Activated T-helper 17 cell treated with anti-CD3 and anti-CD28 coated beads, Interleukin-2, amount 50 U/mL, for 72 hours (primary cell): ENCODE data around the gene RHBDF2. TPM values are rescaled to one million over a fixed set of nuclear protein-coding genes. Genes with fewer than 3 reads are reported as not detected.
A peak's percentile ranks its signal among the peaks of the same experiment; 100 is the strongest.
"Not testable (repeated sequence)": the region's sequence is repeated elsewhere in the genome, so short reads cannot be mapped to it uniquely, and the experiment has no call there.

Experiments
- ATAC-seq: fragments of 150-1000 bp; cut with Tn5 transposase; replicated peaks from 2 replicates; pipeline ENCODE4 v1.10.0; 2021; ENCODE audit warnings: mild to moderate bottlenecking, moderate library complexity
- H3K27ac Mint-ChIP-seq: one replicate; pipeline ENCODE4 v1.8.0; 2022; ENCODE audit warnings: mixed read lengths
- H3K27me3 Mint-ChIP-seq: one replicate; pipeline ENCODE4 v1.8.0; 2022; ENCODE audit warnings: mixed read lengths
- H3K36me3 Mint-ChIP-seq: one replicate; pipeline ENCODE4 v1.8.0; 2022; ENCODE audit warnings: low read depth, mild to moderate bottlenecking, mixed read lengths
- H3K4me1 Mint-ChIP-seq: one replicate; pipeline ENCODE4 v1.8.0; 2022; ENCODE audit warnings: mixed read lengths
- H3K4me3 Mint-ChIP-seq: one replicate; pipeline ENCODE4 v1.8.0; 2022; ENCODE audit warnings: mild to moderate bottlenecking, mixed read lengths
- H3K9me3 Mint-ChIP-seq: one replicate; pipeline ENCODE4 v1.8.0; 2022; ENCODE audit warnings: mixed read lengths
- total RNA-seq, 2 donors: library from RNA; stranded (reverse); gene quantifications; one replicate each; pipeline ENCODE4 v1.2.3, GENCODE V29; 2022

Gene RHBDF2
- total RNA-seq, 2 donors from 2014 or later: 33.3 to 56.5 TPM

GRCh38 chr17:76532072-76532651 is 30.9 kb upstream of the RHBDF2 start:
- Mint-ChIP-seq H3K27ac (peak overlapping the region; percentile 81), H3K27me3 (peaks cover 8% of the 10 kb centered on the region), H3K4me1 (peaks cover 9% of the 10 kb centered on the region), H3K9me3 (no peaks in the 10 kb centered on the region), H3K36me3 (no peaks in the 10 kb centered on the region), H3K4me3 (no peak overlapping the region)
- no peak for ATAC-seq

- ATAC-seq: no peak
- Mint-ChIP-seq H3K36me3 (no peaks in the 10 kb centered on the region), H3K9me3 (no peaks in the 10 kb centered on the region), H3K27me3 (peaks cover 4% of the 10 kb centered on the region), H3K4me1 (peaks cover 10% of the 10 kb centered on the region), H3K4me3 (no peak overlapping the region), H3K27ac (peak overlapping the region; percentile 81)
Observed at GRCh38 chr17:76531486-76532038, 30.3 kb upstream of the RHBDF2 start.

- Mint-ChIP-seq H3K9me3 (no peaks in the 10 kb centered on the region), H3K4me1 (peaks cover 10% of the 10 kb centered on the region), H3K27me3 (no peaks in the 10 kb centered on the region), H3K27ac (no peak overlapping the region), H3K4me3 (no peak overlapping the region), H3K36me3 (no peaks in the 10 kb centered on the region)
- ATAC-seq: no peak
Observed at GRCh38 chr17:76530811-76531485, 29.7 kb upstream of the RHBDF2 start.

- no peaks in the 10 kb centered on the region for H3K27me3 Mint-ChIP-seq
- H3K4me1 Mint-ChIP-seq: peaks cover 10% of the 10 kb centered on the region
- ATAC-seq: no peak
- H3K36me3 Mint-ChIP-seq: no peaks in the 10 kb centered on the region
- no peak overlapping the region for H3K4me3 Mint-ChIP-seq
- no peak overlapping the region for H3K27ac Mint-ChIP-seq
- H3K9me3 Mint-ChIP-seq: no peaks in the 10 kb centered on the region
Observed at GRCh38 chr17:76530095-76530723, 29.0 kb upstream of the RHBDF2 start.

- H3K27ac Mint-ChIP-seq: no peak overlapping the region
- H3K4me1 Mint-ChIP-seq: peaks cover 10% of the 10 kb centered on the region
- no peak for ATAC-seq
- no peaks in the 10 kb centered on the region for H3K27me3 Mint-ChIP-seq
- H3K36me3 Mint-ChIP-seq: no peaks in the 10 kb centered on the region
- H3K9me3 Mint-ChIP-seq: no peaks in the 10 kb centered on the region
- H3K4me3 Mint-ChIP-seq: no peak overlapping the region
Observed at GRCh38 chr17:76529224-76530094, 28.2 kb upstream of the RHBDF2 start.

- Mint-ChIP-seq H3K27me3 (no peaks in the 10 kb centered on the region), H3K36me3 (no peaks in the 10 kb centered on the region), H3K27ac (no peak overlapping the region), H3K4me3 (peak overlapping the region; percentile 40), H3K9me3 (no peaks in the 10 kb centered on the region), H3K4me1 (peaks cover 10% of the 10 kb centered on the region)
- no peak for ATAC-seq
Observed at GRCh38 chr17:76528528-76529223, 27.5 kb upstream of the RHBDF2 start.

- H3K36me3 Mint-ChIP-seq: no peaks in the 10 kb centered on the region
- H3K27me3 Mint-ChIP-seq: no peaks in the 10 kb centered on the region
- ATAC-seq: peak; percentile 31
- H3K9me3 Mint-ChIP-seq: no peaks in the 10 kb centered on the region
- H3K4me3 Mint-ChIP-seq: peak overlapping the region; percentile 40
- H3K27ac Mint-ChIP-seq: no peak overlapping the region
- peaks cover 10% of the 10 kb centered on the region for H3K4me1 Mint-ChIP-seq
Observed at GRCh38 chr17:76528156-76528527, 26.9 kb upstream of the RHBDF2 start.

- no peaks in the 10 kb centered on the region for H3K27me3 Mint-ChIP-seq
- H3K9me3 Mint-ChIP-seq: no peaks in the 10 kb centered on the region
- ATAC-seq: peak; percentile 44
- H3K27ac Mint-ChIP-seq: no peak overlapping the region
- peak overlapping the region; percentile 40 for H3K4me3 Mint-ChIP-seq
- peaks cover 10% of the 10 kb centered on the region for H3K4me1 Mint-ChIP-seq
- H3K36me3 Mint-ChIP-seq: no peaks in the 10 kb centered on the region
Observed at GRCh38 chr17:76527430-76528111, 26.3 kb upstream of the RHBDF2 start.

- not testable (repeated sequence) for H3K36me3 Mint-ChIP-seq, H3K27ac Mint-ChIP-seq, H3K27me3 Mint-ChIP-seq, ATAC-seq, H3K9me3 Mint-ChIP-seq
- peak overlapping the region; percentile 36 for H3K4me3 Mint-ChIP-seq
- H3K4me1 Mint-ChIP-seq: peaks cover 10% of the 10 kb centered on the region
Observed at GRCh38 chr17:76527016-76527415, 25.8 kb upstream of the RHBDF2 start.

- H3K27ac Mint-ChIP-seq, H3K27me3 Mint-ChIP-seq, H3K36me3 Mint-ChIP-seq, H3K9me3 Mint-ChIP-seq, ATAC-seq, H3K4me3 Mint-ChIP-seq: not testable (repeated sequence)
- peaks cover 10% of the 10 kb centered on the region for H3K4me1 Mint-ChIP-seq
Observed at GRCh38 chr17:76525513-76525833, 24.2 kb upstream of the RHBDF2 start.

- no peaks in the 10 kb centered on the region for H3K9me3 Mint-ChIP-seq
- H3K4me3 Mint-ChIP-seq: no peak overlapping the region
- no peak overlapping the region for H3K27ac Mint-ChIP-seq
- H3K27me3 Mint-ChIP-seq: no peaks in the 10 kb centered on the region
- no peaks in the 10 kb centered on the region for H3K36me3 Mint-ChIP-seq
- ATAC-seq: no peak
- H3K4me1 Mint-ChIP-seq: peaks cover 10% of the 10 kb centered on the region
Observed at GRCh38 chr17:76524598-76525512, 23.6 kb upstream of the RHBDF2 start.

GRCh38 chr17:76523084-76524037 is 22.1 kb upstream of the RHBDF2 start:
- peak overlapping the region; percentile 51 for H3K4me3 Mint-ChIP-seq
- H3K9me3 Mint-ChIP-seq: no peaks in the 10 kb centered on the region
- H3K4me1 Mint-ChIP-seq: peaks cover 15% of the 10 kb centered on the region
- no peaks in the 10 kb centered on the region for H3K36me3 Mint-ChIP-seq
- no peaks in the 10 kb centered on the region for H3K27me3 Mint-ChIP-seq
- H3K27ac Mint-ChIP-seq: peak overlapping the region; percentile 25
- ATAC-seq: peak; percentile 90
